Femur (tissue), 1 donor: ENCODE data around the gene BCAS3.
"Not testable (repeated sequence)": the region's sequence is repeated elsewhere in the genome, so short reads cannot be mapped to it uniquely, and the experiment has no call there.

ENCODE experiments used
- DNase-seq: peaks from one replicate; pipeline ENCODE4 v3.0.0-alpha.2; 2017

The BCAS3 gene

DNA sequence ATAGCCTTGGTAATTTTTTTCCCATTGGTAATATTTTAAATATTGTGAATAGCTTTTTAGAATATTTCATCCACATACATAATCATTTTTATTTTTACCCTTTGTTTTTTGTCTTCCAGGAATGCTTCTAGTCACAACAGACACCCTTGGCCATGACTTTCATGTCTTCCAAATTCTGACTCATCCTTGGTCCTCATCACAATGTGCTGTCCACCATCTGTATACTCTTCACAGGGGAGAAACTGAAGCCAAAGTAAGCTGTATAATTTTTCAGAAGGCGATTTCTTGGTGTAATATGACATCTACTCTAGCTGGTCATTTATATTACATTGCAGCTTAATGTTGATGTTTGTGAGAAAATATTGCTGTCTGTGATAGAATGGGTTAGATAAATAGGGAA, 269.4 kb downstream of the BCAS3 start:
- no peak for DNase-seq

DNA sequence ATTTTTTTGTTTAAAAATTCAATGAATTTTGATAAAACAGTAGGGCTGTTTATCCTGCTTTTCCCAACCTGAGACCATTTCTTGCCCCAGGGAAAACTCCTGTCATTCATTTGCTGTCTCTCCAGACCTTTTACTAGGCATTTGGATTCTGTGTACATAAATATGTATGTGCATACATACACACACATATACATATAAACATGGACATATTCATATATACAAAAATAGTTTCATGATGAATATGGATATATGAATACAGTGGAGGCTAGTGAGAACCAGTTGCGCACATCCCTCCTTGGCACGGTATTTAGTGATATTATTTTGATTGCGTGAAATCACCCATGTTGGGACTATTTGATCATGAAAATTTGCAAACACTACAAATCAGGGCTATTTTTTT, 269.9 kb downstream of the BCAS3 start:
- DNase-seq, result no peak

DNA sequence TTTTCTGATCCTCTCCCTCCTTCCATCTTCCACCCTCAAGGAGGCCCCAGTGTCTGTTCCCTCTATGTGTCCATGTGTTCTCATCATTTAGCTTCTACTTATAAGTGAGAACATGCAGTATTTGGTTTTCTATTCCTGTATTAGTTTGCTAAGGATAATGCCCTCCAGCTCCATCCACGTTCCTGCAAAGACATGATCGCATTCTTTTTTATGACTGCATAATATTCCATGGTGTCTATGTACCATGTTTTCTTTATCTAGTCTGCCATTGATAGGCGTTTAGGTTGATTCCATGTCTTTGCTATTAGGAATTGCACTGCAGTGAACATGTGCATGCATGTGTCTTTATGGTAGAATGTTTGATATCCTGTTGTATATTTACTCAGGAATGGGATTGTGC, 275.1 kb downstream of the BCAS3 start:
- DNase-seq, result no peak

DNA sequence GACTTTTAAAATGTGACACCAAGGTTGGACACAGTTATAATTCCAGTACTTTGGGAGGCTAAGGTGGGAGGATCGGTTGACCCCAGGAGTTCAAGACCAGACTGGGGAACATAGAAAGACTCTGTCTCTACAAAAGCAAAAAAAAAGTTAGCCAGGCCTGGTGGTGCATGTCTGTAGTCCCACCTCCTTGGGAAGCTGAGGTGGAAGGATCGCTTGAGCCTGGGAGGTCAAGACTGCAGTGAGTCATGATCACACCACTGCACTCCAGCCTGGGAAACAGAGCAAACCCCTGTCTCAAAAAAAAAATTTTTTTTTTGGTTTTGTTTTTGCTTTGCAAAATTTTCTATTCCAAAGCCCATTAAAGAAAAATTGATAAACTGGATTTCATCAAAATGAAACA, 281.4 kb downstream of the BCAS3 start:
- DNase-seq, result no peak

DNA sequence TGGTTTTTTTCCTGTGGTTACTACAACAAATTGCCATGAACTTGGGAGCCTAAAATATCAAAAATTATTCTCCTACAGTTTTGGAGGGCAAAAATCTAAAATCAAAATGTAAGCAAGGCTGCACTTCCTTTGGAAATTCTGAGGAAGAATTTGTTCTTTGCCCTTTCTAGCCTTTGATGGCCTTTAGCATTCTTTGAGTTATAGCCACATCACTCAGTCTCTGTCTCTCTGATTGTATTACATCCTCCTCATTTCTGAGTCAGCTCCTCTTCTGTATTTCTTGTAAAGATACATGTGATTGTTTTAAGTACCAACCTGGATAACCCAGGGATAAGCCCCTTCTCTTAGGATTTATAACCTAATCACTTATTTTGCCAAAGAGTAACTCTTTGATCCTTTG, 282.0 kb downstream of the BCAS3 start:
- no peak for DNase-seq

DNA sequence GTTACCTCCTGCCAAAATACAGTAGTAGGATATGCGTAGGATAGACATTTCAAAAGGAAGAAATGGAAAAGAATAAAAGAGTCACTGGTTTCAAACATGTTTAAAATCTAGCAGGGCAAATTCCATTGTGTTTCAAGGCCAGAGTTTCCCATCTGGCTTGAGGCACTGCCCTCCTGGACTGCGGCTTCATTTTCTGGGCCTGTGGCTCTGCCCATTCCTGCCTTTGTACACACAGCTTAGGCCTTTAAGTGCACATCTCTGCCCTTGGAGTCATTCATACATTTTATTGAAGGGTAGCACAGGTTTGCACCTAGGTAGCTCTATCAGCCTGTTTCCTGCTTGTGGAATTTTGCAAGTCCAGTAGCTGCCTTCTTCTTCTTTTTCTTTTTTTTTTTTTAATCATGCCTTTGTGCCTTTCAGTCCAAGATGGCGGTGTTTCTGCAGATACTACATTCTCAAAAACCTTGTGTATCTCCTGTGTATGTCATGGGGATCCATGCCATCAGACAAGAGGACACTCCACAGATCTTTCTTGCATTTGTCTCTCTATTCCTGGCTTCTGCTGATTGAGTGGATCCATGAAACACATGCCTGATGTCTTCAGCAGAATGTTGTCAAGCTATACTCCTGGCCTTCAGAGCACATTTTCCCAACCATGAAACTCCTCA, 282.9 kb downstream of the BCAS3 start:
- no peak for DNase-seq

DNA sequence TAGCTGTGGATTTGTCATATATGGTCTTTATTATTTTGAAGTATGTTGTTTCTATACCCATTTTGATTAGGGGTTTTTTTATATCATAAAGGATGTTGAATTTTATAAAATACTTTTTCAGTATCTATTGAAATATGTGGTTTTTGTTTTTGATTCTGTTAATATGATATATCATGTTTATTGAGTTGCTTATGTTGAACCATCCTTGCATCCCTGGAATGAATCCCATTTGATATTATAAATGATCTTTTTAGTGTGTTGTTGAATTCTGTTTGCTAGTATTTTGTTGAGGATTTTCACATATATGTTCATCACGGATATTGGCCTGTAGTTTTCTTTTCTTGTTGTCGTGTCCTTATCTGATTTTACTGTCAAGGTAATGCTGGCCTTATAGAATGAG, 286.5 kb downstream of the BCAS3 start:
- no peak for DNase-seq

DNA sequence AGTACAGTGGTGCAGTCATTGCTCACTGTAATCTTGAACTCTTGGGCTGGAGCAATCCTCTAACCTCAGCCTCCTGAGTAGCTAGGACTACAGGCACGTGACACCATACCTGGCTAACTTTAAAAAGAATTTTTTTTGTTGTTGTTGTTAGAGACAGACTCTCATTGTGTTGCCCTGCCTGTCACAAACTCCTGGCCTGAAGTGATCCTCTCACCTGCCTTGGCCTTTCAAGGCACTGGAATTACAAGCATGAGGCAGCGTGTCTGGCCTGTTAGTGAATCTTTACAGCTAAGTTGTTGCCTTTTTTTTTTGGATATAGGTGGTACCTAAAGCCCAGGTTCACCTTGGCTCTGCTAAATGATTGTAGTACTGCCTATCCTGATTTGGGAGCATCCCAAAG, 290.6 kb downstream of the BCAS3 start:
- no peak for DNase-seq

DNA sequence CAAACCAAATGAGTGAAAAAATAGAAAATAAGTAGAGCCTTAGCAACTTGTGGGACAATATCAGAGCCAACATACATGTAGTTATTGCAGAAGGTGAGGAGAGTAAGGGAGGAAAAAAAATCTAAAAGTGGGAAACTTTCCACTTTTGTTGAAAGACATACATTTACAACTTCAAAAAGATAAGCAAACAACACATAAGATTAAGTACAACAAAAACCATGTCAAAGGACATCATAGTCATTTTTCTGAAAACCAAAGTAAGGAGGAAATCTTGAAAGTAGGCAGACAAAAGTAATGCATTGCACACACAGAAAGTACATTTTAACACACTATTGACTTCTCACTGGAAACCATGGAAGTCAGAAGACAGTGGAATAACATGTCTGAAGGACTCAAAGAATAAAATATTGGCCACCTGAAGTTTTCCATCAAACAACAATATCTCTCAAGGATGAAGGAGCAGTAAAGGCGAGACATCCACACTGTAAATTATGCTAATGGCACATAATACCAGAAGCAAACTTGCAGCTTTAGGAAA, 291.9 kb downstream of the BCAS3 start:
- no peak for DNase-seq

DNA sequence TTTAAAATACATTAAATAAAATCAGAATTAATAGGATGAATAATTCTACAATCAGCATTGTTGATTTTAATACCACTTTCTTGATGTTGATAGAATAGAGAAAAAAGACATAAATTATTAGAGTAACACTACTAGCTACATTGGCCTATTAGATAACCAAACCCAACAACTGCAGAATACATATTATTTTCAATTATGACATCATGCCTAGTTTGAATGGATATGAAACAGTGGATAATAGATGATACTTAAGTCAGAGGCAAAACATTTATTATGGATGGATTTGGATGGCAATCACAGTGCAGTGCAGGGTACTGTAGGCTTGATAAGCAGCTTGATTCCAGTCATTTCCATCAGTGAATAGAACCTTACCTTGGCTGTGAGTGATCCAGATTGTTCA, 293.1 kb downstream of the BCAS3 start:
- DNase-seq, result no peak

DNA sequence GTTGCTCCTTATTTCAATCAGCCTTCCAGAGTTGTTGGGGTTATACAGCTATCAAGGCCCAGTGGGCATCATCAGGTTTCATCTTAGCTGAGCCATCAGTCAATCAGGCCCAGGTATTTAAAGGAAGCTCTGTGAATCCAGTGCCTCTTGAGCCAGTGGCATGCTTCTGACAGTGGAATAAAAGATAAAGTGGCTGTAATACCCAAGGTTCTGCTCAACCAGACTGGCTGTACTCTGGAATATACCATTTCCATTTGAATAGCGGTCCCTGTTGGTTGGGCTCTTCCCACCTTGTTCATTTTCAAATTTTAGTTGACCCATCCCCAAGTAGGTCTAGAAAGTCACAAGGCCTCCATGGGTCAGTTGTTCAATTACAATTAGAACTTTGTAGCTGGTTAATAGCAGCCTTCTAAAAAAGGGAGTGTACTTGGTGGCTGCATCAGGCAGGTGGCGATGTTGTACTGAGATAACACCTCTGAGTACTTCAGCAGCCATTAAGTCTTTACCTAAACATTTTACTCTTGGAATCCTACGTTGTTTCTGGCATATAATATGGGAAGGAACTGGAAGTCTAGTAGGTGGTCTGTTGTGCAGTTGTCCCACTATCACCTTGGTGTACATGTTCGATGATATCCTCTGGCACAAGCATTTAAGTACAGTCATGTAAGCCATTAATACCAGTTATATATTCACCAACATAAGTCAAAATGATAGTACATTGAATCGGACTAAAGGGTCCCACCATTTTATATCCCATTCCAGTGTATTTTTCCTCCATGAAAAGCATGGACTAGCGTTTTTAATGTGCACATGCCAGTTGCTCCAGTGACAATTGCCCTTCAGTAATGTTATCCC, 294.1 kb downstream of the BCAS3 start:
- DNase-seq, result peak; percentile 64

DNA sequence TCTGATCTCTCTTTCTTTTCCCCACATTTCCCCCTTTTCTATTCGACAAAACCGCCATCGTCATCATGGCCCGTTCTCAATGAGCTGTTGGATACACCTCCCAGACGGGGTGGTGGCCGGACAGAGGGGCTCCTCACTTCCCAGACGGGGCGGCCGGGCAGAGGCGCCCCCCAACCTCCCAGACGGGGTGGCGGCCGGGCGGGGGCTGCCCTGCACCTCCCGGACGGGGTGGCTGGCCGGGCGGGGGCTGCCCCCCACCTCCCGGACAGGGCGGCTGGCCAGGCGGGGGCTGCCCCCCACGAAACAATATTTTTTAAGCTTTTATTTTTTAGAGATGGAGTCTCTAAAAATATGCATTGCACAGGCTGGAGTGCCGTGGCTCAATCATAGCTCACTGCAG, 299.2 kb downstream of the BCAS3 start:
- not testable (repeated sequence) for DNase-seq

DNA sequence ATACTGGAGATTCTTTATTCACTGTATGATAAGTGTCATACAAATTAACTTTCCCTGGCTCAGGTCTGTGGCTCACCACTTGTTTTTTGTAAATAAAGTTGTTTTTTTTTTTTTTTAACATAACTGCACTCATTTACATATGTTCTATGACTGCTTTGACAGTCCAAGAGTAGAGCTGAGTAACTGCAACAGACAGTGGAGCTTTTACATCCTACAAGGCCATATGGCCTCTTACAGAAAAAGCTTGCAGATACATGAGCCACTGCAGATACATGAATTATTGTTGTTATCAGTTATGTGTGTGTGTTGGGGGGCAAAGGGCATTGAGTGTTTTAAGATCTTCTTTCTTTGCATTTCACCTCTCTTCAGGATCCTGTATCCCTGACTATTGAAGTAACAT, 311.7 kb downstream of the BCAS3 start:
- no peak for DNase-seq

DNA sequence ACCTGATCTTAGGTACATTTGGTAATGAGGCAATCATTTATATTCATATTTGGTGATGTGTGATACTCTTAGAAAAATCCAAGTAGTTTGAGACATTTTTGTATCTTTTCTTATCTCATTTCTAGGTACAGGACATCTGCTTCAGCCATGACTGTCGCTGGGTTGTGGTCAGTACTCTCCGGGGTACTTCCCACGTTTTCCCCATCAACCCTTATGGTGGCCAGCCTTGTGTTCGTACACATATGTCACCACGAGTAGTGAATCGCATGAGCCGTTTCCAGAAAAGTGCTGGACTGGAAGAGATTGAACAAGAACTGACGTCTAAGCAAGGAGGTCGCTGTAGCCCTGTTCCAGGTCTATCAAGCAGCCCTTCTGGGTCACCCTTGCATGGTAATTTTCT, 312.2 kb downstream of the BCAS3 start:
- no peak for DNase-seq

DNA sequence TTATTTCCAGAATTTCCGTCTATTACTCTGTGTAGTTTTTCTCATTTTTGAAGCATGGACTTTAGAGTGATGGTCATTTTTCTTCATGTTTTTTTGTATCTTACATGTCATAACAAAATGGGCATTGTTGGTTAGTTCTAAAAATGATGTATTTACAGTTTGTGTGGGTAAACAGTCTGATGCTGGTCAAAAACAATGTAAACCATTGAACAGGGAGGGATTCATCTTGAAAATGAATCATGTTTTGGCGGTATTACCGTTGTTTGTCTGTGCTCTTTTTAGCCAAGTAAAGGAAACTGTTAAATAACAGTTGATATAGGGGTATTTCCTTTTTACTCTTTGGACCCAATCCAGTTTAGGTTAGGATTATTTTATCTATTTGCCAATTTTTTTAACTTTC, 315.8 kb downstream of the BCAS3 start:
- DNase-seq, result no peak

DNA sequence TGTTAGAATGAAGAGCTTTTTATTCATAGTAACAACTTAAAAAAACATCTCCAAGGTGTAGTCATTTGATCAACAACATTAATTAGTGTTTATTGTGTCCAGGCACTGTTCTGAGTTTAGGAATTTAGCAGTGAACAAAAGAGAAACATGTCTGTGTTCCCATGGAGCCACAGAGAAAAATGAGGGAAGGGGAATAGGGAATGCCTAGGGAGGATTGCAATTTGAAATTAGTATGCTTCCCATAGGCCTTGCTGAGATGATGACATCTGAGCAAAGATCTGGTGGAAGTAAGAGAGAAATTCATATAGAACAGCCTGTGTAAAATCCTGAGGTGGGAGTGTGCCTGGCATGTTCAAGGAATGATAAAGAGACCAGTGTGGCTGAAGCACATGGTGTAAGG, 318.0 kb downstream of the BCAS3 start:
- no peak for DNase-seq

DNA sequence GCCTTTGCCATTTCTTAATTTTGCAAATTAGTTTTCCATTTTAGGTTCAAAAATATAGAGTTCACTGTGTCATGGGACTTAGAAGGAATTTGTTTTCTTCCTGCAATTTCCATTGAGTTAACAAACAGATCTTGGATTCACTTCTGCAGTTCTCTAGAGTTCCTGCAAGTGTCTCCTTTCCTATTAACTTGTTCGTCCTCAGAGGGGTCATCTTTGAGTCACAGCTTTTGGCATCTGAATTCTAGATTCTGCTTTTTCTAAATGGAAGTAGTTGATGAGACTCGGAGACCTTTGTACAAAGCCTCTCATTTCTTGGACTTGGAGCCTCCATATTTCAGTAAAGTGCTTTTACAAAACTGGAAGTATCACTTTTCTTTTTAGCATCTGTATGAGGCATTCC, 323.3 kb downstream of the BCAS3 start:
- DNase-seq, result no peak

DNA sequence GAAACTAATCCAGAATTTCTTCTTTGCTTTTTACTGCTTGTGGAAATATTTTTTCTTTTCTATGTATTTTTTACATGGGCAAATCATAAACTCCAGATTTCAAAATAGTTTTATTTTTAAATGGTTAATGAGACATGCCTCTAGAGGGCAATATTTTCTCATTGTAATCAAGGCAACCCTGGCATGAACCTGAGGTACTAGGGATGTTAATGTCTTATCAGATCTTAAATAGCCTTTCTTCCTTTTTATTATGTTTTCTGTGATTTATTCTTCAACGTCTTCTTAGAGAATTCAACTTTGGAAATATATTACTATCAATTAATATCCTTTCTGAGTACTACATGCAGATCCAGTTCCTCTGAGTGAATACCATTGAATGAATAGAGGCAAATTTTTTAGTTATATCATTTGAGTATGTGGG, 324.7 kb downstream of the BCAS3 start:
- no peak for DNase-seq

DNA sequence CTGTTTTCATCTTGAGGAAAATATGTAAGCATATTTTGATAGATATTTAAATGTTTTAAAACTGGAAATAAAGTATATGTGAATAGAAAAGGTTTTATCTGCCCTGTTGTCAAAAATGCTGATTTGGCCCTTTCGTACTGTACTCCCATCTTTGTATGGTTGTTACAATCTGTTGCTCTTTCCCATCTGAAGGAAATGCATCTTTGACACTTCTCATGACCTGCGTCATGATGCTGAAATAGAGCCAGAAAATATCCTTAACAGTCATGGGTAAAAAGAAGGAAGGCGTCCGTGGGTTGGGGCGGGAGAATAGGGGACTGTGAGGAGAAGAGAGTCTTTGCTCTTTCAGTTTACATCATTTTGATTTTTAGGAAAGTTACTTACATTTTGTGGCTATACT, 327.7 kb downstream of the BCAS3 start:
- no peak for DNase-seq

DNA sequence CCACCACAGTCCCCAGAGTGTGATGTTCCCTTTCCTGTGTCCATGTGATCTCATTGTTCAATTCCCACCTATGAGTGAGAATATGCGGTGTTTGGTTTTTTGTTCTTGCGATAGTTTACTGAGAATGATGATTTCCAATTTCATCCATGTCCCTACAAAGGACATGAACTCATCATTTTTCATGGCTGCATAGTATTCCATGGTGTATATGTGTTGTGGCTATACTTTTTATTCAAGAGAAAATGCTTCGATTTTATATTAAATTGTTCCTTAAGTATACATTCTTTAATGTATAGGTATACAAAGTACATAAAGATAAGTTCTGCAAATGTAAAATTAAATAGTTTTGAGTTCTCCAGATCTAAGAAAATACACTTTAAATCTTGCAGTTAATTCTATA, 328.3 kb downstream of the BCAS3 start:
- DNase-seq, result not testable (repeated sequence)

DNA sequence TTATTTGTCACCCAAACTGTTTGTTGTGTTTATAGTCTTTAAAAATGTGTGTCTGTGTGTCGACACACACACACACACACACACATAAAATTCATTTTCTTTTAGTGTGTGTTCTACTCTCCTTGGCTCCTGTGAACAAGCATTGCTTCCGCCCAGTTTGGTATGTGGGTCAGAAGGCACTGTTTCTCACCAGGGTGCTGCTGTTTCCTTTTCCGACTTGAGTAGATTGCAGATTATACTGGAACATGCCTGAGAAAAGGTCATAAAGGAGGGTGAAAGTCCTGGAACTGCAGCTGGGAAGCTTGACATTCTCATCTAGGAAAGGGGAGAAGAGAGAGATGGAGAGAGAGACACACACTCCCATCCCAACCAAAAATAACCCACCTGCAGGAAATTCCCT, 330.3 kb downstream of the BCAS3 start:
- no peak for DNase-seq

DNA sequence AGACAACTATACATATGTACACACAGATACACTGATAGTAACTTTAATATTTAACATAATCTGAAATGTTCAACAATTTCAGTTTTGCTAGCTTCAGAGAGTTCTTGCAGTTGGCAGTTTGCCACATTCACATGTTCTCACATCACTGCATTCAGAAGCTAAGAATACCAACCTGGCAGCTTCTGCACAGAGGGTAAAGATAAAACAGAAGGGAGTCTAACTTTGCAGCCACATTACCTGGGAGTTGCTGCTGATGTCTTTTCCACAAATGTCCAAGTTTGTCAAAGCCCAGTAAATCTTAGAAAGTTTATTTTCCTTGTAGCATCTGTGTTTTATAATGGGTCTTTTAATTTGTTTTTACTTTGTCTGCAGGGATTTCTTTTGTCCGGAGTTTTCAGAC, 332.0 kb downstream of the BCAS3 start:
- no peak for DNase-seq

DNA sequence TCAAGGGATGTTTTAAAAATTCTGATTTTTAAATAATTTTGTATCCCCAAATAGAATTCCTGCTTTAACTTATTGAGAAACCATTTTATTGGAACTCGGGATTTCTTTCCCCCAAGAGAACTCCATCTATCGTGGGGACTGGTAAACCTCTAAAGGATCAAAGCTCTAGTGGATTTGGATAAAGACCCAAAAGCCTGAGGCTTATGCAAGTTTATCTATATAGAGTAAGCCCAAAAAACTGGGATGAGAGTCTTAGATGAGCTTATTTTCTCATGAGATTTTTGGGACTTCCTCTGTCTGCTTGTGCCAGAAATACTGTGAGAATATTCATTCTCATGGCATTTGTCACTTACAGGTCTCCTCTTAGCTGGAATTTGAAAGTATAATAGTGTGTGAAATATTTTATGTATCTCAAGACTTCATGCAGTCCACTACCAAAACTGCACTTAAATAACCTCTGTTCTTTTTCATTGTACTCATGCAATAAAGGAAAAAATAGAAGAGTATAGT, 333.1 kb downstream of the BCAS3 start:
- DNase-seq, result no peak

DNA sequence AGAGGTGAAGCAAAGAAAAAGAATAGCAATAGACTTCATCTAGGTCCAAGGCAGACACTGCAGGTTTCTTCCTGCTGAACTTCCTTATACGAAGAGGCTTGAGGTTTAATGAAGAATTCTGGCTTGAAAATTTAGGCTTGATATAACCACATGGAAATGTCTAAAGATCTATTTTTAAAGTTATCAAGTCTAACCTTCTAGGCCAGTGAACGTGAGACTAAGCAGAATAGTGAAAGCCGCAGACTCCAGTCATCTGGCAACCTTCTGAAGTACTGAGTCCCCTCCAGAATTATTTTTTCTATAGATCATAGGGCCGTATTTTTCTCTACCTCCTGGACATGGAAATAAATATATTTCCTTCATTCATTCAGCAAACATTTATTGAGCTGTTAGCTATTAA, 333.6 kb downstream of the BCAS3 start:
- DNase-seq, result no peak
